GM23338 (cell line): ENCODE data around the gene PRPH2. TPM values are rescaled to one million over a fixed set of nuclear protein-coding genes. Genes with fewer than 3 reads are reported as not detected.

Experiments
- ATAC-seq: fragments of 200-7000 bp; cut with Tn5 transposase; 3 replicates; pipeline ENCODE4 v1.9.1; 2020
- DNase-seq: peaks from one replicate; pipeline ENCODE4 v3.0.0-alpha.2; 2015; ENCODE audit warnings: low spot score
- H2AFZ ChIP-seq: fragments of 200-600 bp; sonication (generic); 2 replicates; pipeline ENCODE4 v1.8.0; 2016; ENCODE audit warnings: antibody characterized with exemption, mild to moderate bottlenecking, moderate library complexity
- H3F3A ChIP-seq: fragments of 200-600 bp; sonication (generic); replicated peaks from 2 replicates; pipeline ENCODE4 v1.8.0; 2017; ENCODE audit warnings: antibody characterized with exemption, mixed run types, low read depth
- H3K27ac ChIP-seq: fragments of 200-600 bp; sonication (generic); 2 replicates; pipeline ENCODE4 v1.6.1; 2016; ENCODE audit warnings: low read depth
- H3K27me3 ChIP-seq: fragments of 200-600 bp; sonication (generic); 2 replicates; pipeline ENCODE4 v1.8.0; 2016; ENCODE audit warnings: mild to moderate bottlenecking, mixed run types, moderate library complexity; ENCODE audit not compliant: insufficient read depth
- H3K36me3 ChIP-seq: fragments of 200-600 bp; sonication (generic); 2 replicates; pipeline ENCODE4 v1.8.0; 2016; ENCODE audit warnings: mild to moderate bottlenecking; ENCODE audit not compliant: insufficient read depth
- H3K4me1 ChIP-seq: fragments of 200-600 bp; sonication (generic); 2 replicates; pipeline ENCODE4 v1.8.0; 2016; ENCODE audit warnings: mild to moderate bottlenecking, moderate library complexity; ENCODE audit not compliant: insufficient read depth
- H3K4me2 ChIP-seq: fragments of 200-600 bp; sonication (generic); 2 replicates; pipeline ENCODE4 v1.7.1; 2017; ENCODE audit warnings: mixed run types
- H3K4me3 ChIP-seq: fragments of 200-600 bp; sonication (generic); 2 replicates; pipeline ENCODE4 v1.6.1; 2016; ENCODE audit warnings: mixed run types
- H3K79me2 ChIP-seq: fragments of 200-600 bp; sonication (generic); replicated peaks from 2 replicates; pipeline ENCODE4 v1.8.0; 2017; ENCODE audit warnings: mild to moderate bottlenecking; ENCODE audit not compliant: insufficient read depth
- H3K9me2 ChIP-seq: fragments of 200-600 bp; sonication (generic); 2 replicates; pipeline ENCODE4 v1.8.0; 2017; ENCODE audit not compliant: insufficient read depth
- H4K20me1 ChIP-seq: fragments of 200-600 bp; sonication (generic); replicated peaks from 2 replicates; pipeline ENCODE4 v1.8.0; 2017; ENCODE audit warnings: mild to moderate bottlenecking; ENCODE audit not compliant: insufficient read depth
- H3K27ac Mint-ChIP-seq: 2 replicates; pipeline ENCODE4 v1.8.0; 2020; ENCODE audit warnings: inconsistent platforms, mild to moderate bottlenecking, moderate library complexity, mixed read lengths
- H3K27me3 Mint-ChIP-seq: 3 replicates; pipeline ENCODE4 v1.8.0; 2022; ENCODE audit warnings: low read depth, mild to moderate bottlenecking, moderate library complexity, mixed read lengths, inconsistent platforms; ENCODE audit not compliant: insufficient read depth, poor library complexity
- H3K36me3 Mint-ChIP-seq: 3 replicates; pipeline ENCODE4 v1.8.0; 2021; ENCODE audit warnings: low read depth, mild to moderate bottlenecking, inconsistent platforms, moderate library complexity, mixed read lengths
- H3K4me1 Mint-ChIP-seq: 3 replicates; pipeline ENCODE4 v1.8.0; 2020; ENCODE audit warnings: mild to moderate bottlenecking, inconsistent platforms, mixed read lengths
- H3K4me3 Mint-ChIP-seq: 3 replicates; pipeline ENCODE4 v1.8.0; 2021; ENCODE audit warnings: moderate library complexity, mild to moderate bottlenecking, inconsistent platforms, mixed read lengths
- H3K9me3 Mint-ChIP-seq: 3 replicates; pipeline ENCODE4 v1.8.0; 2020; ENCODE audit warnings: moderate library complexity, mild to moderate bottlenecking, inconsistent platforms, mixed read lengths
- CREB1 ChIP-seq: fragments of 250-450 bp; sonication (Bioruptor Pico); IDR thresholded peaks from 2 replicates; pipeline ENCODE4 v1.5.0; 2020; ENCODE audit warnings: low read depth, mild to moderate bottlenecking, moderate library complexity
- CTCF ChIP-seq, 2 experiments: fragments of 200-600 bp in 1 of 2; sonication (generic) in 1 of 2; conservative IDR thresholded peaks; 2 replicates each; pipeline versions ENCODE4 v1.5.1 to v1.6.1; 2016 to 2017; ENCODE audit warnings: antibody characterized with exemption in 2 of 2, low read depth in 2 of 2, mild to moderate bottlenecking in 2 of 2, moderate library complexity in 1 of 2
- ETS1 ChIP-seq: IDR thresholded peaks from 2 replicates; pipeline ENCODE4 v1.6.1; 2016; ENCODE audit warnings: antibody characterized with exemption
- EZH2 ChIP-seq: fragments of 200-600 bp; sonication (generic); IDR thresholded peaks from one replicate; pipeline ENCODE4 v1.8.0; 2017; ENCODE audit warnings: antibody characterized with exemption, mild to moderate bottlenecking, low read depth; ENCODE audit not compliant: unreplicated experiment
- EZH2phosphoT487 ChIP-seq: fragments of 200-600 bp; sonication (generic); IDR thresholded peaks from one replicate; pipeline ENCODE4 v1.8.1; 2018; ENCODE audit warnings: antibody characterized with exemption; ENCODE audit not compliant: unreplicated experiment
- JUNB ChIP-seq: IDR thresholded peaks from one replicate; pipeline ENCODE4 v1.6.1; 2016; ENCODE audit warnings: antibody characterized with exemption; ENCODE audit not compliant: unreplicated experiment
- NANOG ChIP-seq: IDR thresholded peaks from 2 replicates; pipeline ENCODE4 v1.6.1; 2016; ENCODE audit warnings: antibody characterized with exemption, borderline replicate concordance
- POLR2AphosphoS5 ChIP-seq: IDR thresholded peaks from 2 replicates; pipeline ENCODE4 v1.6.1; 2016; ENCODE audit warnings: antibody characterized with exemption, low read depth
- REST ChIP-seq: IDR thresholded peaks from one replicate; pipeline ENCODE4 v1.6.1; 2018; ENCODE audit warnings: antibody characterized with exemption; ENCODE audit not compliant: unreplicated experiment
- STAT1 ChIP-seq: IDR thresholded peaks from one replicate; pipeline ENCODE4 v1.6.1; 2016; ENCODE audit warnings: antibody characterized with exemption; ENCODE audit not compliant: unreplicated experiment
- ZNF114 ChIP-seq: fragments of 250-450 bp; sonication (Bioruptor Pico); IDR thresholded peaks from 2 replicates; pipeline ENCODE4 v1.5.0; 2020; ENCODE audit warnings: mild to moderate bottlenecking, moderate library complexity
- ZNF331 ChIP-seq: fragments of 250-450 bp; sonication (Bioruptor Pico); IDR thresholded peaks from 2 replicates; pipeline ENCODE4 v1.5.0; 2020; ENCODE audit warnings: low read depth, mild to moderate bottlenecking, moderate library complexity
- ZNF462 ChIP-seq: fragments of 250-450 bp; sonication (Bioruptor Pico); IDR thresholded peaks from 2 replicates; pipeline ENCODE4 v1.5.0; 2020; ENCODE audit warnings: mild to moderate bottlenecking, moderate library complexity
- polyA plus RNA-seq: library from polyadenylated mRNA; unstranded; fragments of >200 nt; fragmentation: Nextera tagmentation; extraction: Ambion mirVana; gene quantifications from 2 replicates; pipeline ENCODE4 v1.2.1, GENCODE V29; 2016
- total RNA-seq: library from RNA; depleted of rRNA; stranded (reverse); fragments of >200 nt; shearing (Covaris generic); gene quantifications from 2 replicates; pipeline ENCODE4 v1.2.3, GENCODE V29; 2014

Gene PRPH2
- total and polyA plus RNA-seq, 2 experiments from 2014 or later, result 0.50 to 0.52 TPM

GRCh38 chr6:42674780-42675179 is 47.6 kb downstream of the PRPH2 start:
- H3K36me3 ChIP-seq, result peaks cover 34% of the 10 kb centered on the region; the same call in 1 of the 2 replicates
- no peaks in the 10 kb centered on the region for H3K27me3 ChIP-seq
- TF ChIP-seq ZNF114 (CRISPR knock-in tag), result no peak
- no peak for TF ChIP-seq ZNF462 (CRISPR knock-in tag)
- no peak for TF ChIP-seq CTCF (conservative IDR thresholded peaks at IDR 0.05; ENCODE audit: low read depth in 2 of 2)
- TF ChIP-seq REST, result no peak
- no peak for TF ChIP-seq ZNF331 (CRISPR knock-in tag)
- TF ChIP-seq JUNB, result no peak
- no peak for TF ChIP-seq EZH2
- TF ChIP-seq CREB1, result no peak
- no peak for TF ChIP-seq EZH2phosphoT487
- TF ChIP-seq ETS1, result no peak
- TF ChIP-seq NANOG, result no peak
- TF ChIP-seq POLR2AphosphoS5, result no peak
- no peak for TF ChIP-seq STAT1
- no peaks in the 10 kb centered on the region for H3K9me2 ChIP-seq
- H3F3A ChIP-seq, result no peaks in the 10 kb centered on the region
- no peak overlapping the region for H2AFZ ChIP-seq
- no peak overlapping the region for H3K27ac Mint-ChIP-seq
- H3K4me3 ChIP-seq, result no peak overlapping the region
- H3K27me3 Mint-ChIP-seq, result no peaks in the 10 kb centered on the region
- no peak for DNase-seq
- no peak overlapping the region for H3K4me2 ChIP-seq
- H3K9me3 Mint-ChIP-seq, result no peaks in the 10 kb centered on the region
- peaks cover 5% of the 10 kb centered on the region for H4K20me1 ChIP-seq
- H3K36me3 Mint-ChIP-seq, result peaks cover 61% of the 10 kb centered on the region
- no peaks in the 10 kb centered on the region for H3K79me2 ChIP-seq
- H3K4me3 Mint-ChIP-seq, result no peak overlapping the region
- H3K27ac ChIP-seq, result no peak overlapping the region
- H3K4me1 Mint-ChIP-seq, result no peaks in the 10 kb centered on the region
- no peak for ATAC-seq
- no peaks in the 10 kb centered on the region for H3K4me1 ChIP-seq
